HL-60/S4 (cell line): ENCODE results near the gene BTNL3.

Experiments used
- in situ Hi-C: fragments of 300-500 bp; cut with MboI; formaldehyde crosslinking; loops from 2 replicates; pipeline ENCODE4 v1.14.3; 2022; ENCODE audit warnings: low sequenced_read_pairs

Gene BTNL3

GRCh38 chr5:181020688-181021087 is 32.0 kb downstream of the BTNL3 start:
- in situ Hi-C loops = no loop called here

GRCh38 chr5:181024245-181025064 is 35.8 kb downstream of the BTNL3 start:
- in situ Hi-C loops = no loop called here

GRCh38 chr5:181027452-181028031 is 38.9 kb downstream of the BTNL3 start:
- in situ Hi-C loops = no loop called here

- in situ Hi-C loops = no loop called here
Measured at GRCh38 chr5:181028032-181028819, 39.6 kb downstream of the BTNL3 start.

GRCh38 chr5:181031716-181032115 is 43.1 kb downstream of the BTNL3 start:
- in situ Hi-C loops = no loop called here

GRCh38 chr5:181035991-181036815 is 47.6 kb downstream of the BTNL3 start:
- in situ Hi-C loops = no loop called here

GRCh38 chr5:181036816-181037364 is 48.2 kb downstream of the BTNL3 start:
- in situ Hi-C loops = no loop called here

- in situ Hi-C loops = no loop called here
Measured at GRCh38 chr5:181037365-181037861, 48.8 kb downstream of the BTNL3 start.

GRCh38 chr5:181039471-181039870 is 50.8 kb downstream of the BTNL3 start:
- in situ Hi-C loops = no loop called here

- in situ Hi-C loops = no loop called here
Measured at GRCh38 chr5:181039931-181040630, 51.4 kb downstream of the BTNL3 start, which contains the start of gene BTNL9. BTNL9 (plus strand) TSS chr5:181040266; CDS start chr5:181045490, 5,224 bp downstream.

- in situ Hi-C loops = no loop called here
Measured at GRCh38 chr5:181040631-181040945, 51.9 kb downstream of the BTNL3 start.

- in situ Hi-C loops = no loop called here
Measured at GRCh38 chr5:181041043-181041442, 52.4 kb downstream of the BTNL3 start.

- in situ Hi-C loops = no loop called here
Measured at GRCh38 chr5:181042036-181042713, 53.5 kb downstream of the BTNL3 start.

GRCh38 chr5:181042722-181043121 is 54.1 kb downstream of the BTNL3 start:
- in situ Hi-C loops = no loop called here

GRCh38 chr5:181043285-181044092 is 54.8 kb downstream of the BTNL3 start:
- in situ Hi-C loops = no loop called here

- in situ Hi-C loops = no loop called here
Measured at GRCh38 chr5:181044093-181044599, 55.5 kb downstream of the BTNL3 start.

- in situ Hi-C loops = no loop called here
Measured at GRCh38 chr5:181044662-181045305, 56.1 kb downstream of the BTNL3 start.

GRCh38 chr5:181045316-181045715 is 56.7 kb downstream of the BTNL3 start:
- in situ Hi-C loops = no loop called here
